NCI-H1930 (cell line): ENCODE results near the gene TMEM80.
A peak's percentile ranks its signal among the peaks of the same experiment; 100 is the strongest.
"Not testable (repeated sequence)": the region's sequence is repeated elsewhere in the genome, so short reads cannot be mapped to it uniquely, and the experiment has no call there.

Source experiments
- DNase-seq, 2 experiments: peaks; one replicate each; lab custom pipeline; 2025; lab: John Stamatoyannopoulos, UW

Gene TMEM80

DNA sequence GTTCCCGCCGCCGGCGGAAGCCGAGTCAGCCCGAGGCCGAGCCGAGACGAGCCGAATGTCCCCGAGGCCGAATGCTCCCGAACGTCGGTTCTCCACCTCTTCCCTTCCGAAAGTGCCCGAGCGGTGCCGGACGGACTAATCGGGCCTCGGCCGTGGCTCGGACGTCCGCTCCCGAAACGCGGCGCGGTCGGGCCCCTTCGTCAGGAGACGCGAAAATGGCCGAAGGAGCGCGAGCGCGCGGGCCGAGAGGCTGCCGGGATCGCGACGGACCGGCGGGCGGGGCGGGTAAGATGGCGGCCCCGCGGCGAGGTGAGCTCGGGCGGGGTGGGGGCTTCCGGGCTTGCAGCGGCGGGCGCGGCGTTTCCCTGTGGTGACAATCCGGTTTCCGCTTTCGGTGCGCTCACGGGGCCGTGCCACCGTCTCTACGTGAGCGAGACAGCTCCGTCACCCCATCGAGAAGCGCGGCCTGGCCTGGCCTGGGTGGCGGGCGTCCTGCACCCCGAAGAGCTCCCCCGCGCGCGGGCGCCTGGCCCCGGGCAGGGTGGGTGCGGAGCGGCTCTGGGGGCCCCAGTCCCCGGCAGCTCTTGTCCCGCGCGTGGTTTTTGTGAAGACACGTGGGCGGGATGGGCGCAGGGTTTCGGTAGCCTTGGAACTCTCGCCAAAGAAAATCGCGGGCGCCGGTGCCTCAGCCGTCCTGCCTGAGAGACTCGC is at the start of gene TMEM80:
TSS of gene TMEM80 (plus strand) at position 279 of the 711 bp plus-strand sequence. CDS start at position 291, 12 bp downstream.
- peak; percentile 99 to 100 for DNase-seq

DNA sequence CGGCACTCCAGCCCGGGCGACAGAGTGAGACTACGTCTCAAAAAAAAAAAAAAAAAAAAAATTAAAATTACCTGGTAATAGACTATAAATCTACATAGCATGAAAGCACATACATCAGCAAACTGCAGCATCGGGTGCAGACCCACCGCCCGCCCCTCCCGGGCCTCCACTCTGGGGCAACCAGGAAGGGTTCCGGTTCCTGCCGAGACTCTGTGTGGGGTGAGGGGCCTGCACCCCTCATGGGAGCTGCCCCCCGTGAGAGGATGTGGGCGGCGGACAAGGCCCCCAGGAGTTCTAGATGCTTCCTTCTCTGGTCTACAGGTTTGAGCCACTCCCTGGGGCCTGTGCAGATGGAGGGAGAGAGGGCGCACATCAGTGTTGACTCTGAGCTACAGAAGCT is 49.4 kb upstream of the TMEM80 start:
- no peak for DNase-seq

DNA sequence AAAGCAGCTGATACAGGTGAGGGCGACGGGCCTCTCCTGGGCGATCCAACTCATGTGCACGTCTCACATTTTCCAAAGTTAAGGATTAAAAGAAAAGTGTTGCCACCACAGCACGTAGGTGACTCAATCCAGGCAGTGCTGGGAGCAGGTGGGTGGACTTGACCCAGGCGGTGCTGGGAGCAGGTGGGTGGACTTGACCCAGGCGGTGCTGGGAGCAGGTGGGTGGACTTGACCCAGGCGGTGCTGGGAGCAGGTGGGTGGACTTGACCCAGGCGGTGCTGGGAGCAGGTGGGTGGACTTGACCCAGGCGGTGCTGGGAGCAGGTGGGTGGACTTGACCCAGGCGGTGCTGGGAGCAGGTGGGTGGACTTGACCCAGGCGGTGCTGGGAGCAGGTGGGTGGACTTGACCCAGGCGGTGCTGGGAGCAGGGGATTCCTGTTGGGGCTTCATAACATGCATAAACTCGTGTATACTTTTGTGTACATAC is 47.9 kb upstream of the TMEM80 start:
- DNase-seq: not testable (repeated sequence)

DNA sequence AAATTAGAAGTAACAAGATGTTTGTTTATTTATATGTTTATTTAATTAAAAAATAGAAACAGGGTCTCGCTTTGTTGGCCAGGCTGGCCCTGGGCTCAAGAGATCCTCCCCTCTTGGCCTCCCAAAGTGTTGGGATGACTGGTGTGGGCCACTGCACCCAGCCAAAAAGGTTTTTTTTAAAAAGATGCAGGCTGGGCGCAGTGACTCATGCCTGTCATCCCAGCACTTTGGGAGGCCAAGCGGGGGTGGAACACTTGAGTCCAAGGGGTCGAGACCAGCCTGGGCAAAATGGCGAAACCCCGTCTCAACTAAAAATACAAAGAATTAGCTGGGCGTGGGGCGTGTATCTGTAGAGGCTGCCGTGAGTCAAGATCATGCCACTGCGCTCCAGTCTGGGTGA is 45.1 kb upstream of the TMEM80 start:
- no peak for DNase-seq

DNA sequence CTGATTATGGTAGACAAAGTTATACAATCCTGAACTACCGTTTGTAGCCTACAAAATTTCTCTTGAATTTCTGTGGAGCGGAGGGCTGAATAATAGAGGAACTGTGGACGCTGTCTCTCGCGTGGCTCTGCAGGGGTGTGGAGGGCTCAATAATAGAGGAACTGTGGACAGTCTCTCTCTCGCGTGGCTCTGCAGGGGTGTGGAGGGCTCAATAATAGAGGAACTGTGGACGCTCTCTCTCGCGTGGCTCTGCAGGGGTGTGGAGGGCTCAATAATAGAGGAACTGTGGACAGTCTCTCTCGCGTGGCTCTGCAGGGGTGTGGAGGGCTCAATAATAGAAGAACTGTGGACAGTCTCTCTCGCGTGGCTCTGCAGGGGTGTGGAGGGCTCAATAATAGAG is 42.5 kb upstream of the TMEM80 start:
- not testable (repeated sequence) for DNase-seq

DNA sequence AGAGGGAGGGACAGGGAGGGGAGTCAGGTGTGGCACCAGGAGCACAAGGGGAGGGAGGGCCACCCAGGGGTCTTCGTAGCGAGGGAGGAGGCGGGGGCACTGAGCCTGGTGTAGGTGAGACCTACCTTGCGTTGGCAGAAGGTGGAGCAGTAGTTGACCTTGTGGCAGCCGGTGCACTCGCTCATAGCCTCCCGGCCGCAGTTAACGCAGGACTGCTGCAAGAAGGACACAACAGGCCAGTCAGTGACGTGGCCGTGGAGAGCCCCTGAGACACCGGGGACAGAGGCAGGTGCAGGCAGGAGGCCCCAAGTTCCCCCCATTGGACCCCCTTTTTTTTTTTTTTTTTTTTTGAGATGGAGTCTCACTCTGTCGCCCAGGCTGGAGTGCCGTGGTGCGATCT is 41.8 kb upstream of the TMEM80 start:
- no peak for DNase-seq

DNA sequence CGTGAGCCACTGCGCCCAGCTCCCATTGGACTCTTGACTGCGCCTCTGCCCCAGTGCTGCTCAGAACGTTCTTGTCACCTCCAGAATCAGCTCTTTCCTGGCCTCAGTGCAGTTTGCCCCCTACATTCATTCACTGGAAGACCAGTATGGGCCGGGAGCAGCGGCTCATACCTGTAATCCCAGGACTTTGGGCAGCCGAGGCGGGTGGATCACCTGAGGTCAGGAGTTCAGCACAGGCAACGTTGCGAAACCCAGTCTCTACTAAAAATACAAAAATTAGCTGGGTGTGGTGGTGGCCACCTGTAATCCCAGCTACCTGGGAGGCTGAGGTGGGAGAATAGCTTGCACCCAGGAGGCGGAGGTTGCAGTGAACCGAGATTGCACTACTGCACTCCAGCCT is 41.2 kb upstream of the TMEM80 start:
- DNase-seq: not testable (repeated sequence)

DNA sequence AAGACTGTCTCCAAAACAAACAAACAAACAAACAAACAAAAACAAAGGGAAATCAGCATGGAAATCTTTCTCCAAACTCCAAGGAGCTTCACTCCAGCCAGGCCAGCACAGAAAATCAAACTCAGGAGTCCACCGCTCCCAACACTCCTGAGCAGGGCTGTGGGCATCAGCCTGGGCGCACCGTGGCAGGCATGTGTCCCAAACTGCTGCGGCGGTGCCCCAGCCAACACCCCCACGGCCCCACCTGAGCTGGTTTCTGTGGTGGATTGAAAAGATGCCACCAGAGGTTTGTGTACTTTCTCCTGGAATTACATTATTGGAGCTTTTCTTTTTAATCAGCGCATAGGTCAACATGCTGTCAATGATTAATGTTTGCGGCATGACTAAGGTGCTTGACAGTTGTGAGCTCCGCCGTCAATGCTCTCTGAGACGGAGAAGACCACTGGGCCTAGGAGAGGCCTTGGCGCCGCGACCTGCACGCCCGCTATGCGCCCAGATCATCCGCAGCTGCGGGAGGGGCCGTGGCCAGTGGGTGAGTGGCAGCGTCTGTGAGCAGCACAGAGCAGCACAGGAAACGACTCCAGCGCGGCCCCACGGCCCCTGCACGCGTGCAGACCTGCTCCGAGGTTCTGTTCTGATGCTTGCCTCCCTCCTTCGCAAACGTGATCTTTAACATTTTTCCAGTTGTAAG is 40.4 kb upstream of the TMEM80 start:
- no peak for DNase-seq

DNA sequence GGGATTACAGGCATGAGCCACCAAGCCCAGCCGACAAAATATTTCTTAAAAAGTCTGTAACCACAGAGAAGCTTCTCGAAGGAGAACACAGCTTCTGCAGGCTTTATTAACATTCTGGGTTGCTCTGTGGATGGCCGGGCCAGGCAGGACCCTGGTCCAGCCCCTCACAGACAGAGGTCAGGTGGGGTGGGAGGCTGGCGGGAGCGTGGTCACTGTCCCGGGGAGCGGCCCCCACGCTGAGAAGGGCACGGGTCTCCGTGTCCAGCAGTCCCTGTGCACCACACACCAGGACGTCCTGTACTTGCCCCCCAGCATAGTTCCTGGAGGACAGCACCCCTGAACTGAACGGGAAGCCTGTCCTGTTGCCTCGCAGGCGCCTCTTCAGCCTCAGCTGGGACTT is 39.2 kb upstream of the TMEM80 start:
- DNase-seq: no peak

GRCh38 chr11:656866-657265 is 38.8 kb upstream of the TMEM80 start:
- no peak for DNase-seq

- DNase-seq: no peak
These were observed 37.9 kb upstream of the TMEM80 start for GRCh38 chr11:657691-658126.

DNA sequence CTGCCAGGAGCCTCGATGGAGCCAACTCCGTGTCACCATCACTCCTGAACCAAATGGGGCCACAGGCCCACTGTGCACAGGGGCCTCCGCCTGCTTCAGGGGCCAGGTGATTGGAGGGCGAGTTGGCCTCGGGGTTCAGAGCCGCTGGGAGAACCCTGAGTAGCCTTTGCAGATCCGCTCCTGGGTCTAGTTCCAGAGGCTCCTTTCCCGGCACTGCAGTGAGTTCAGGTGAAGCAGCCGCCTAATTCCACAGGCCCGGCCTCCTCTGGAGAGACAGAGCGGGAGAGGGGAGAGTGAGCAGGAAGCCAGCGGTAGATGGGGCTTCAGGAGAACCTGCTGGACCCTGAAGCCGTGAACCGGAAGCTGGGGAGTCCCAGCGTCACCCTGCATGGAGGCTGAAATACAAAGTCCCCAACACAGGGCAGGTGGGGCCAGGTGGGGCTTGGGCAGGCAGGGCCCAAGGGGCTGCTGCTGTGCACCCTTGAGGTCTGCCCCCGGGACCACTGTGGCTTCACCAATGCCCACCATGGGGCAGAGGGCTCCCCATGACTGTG is 36.0 kb upstream of the TMEM80 start:
- DNase-seq: no peak

DNA sequence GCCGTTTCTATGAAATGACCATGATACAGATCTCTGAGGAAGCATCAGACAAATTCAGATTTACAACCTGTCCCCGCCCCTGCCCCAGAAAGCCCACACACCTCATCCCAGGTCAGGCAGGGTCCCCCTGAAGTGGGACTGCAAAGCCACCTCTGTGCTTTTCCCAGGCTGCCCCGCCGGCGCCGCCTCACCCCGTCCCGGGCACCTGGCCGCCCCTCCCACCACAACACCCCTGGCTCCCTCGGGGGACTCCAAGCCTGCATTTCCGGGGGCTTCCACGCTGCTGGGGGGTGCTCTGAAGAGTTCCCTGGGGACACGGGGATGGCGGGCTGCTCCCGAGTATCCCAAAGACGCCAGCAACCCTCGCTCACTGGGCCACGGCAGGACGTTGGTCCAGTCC is 35.3 kb upstream of the TMEM80 start:
- no peak for DNase-seq

DNA sequence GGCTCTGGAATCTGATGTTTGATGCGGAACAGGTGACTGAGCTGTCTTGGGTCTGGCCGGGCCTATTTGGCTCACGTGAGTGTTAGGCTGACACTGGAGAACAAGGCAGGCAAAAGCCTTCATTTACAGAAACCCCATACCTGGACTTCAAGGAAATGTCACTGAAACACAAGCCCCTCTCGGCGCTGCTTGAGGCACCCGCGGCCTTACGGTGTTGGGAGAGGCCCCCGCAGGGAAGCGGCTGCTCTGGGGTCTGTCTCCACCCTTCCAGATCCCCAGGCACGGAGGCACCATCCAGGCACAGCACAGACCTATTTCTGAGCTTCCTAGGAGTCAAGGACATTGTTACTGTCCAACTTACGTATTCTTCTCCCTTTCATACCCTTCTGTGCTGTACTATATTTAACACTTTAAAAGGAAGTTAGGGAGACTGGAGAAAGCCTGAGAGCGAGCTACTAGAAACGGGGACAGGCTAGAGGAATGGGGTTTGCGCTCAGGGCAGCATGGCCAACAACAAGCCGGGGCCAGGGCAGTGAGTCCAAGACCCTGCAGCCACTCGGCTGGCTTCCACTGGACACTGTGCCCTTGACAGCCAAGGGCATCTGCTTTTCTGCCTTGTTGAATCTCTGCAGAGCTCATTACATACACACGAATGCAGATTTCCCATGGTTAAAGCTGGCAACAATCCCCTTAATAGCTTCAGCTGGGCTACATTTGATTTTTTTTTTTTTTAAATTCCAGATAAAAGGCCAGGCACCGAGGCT is 34.8 kb upstream of the TMEM80 start:
- no peak for DNase-seq

- DNase-seq: no peak
These were observed 32.8 kb upstream of the TMEM80 start for GRCh38 chr11:662689-663274.

GRCh38 chr11:665062-665703 is 30.4 kb upstream of the TMEM80 start:
- no peak for DNase-seq

DNA sequence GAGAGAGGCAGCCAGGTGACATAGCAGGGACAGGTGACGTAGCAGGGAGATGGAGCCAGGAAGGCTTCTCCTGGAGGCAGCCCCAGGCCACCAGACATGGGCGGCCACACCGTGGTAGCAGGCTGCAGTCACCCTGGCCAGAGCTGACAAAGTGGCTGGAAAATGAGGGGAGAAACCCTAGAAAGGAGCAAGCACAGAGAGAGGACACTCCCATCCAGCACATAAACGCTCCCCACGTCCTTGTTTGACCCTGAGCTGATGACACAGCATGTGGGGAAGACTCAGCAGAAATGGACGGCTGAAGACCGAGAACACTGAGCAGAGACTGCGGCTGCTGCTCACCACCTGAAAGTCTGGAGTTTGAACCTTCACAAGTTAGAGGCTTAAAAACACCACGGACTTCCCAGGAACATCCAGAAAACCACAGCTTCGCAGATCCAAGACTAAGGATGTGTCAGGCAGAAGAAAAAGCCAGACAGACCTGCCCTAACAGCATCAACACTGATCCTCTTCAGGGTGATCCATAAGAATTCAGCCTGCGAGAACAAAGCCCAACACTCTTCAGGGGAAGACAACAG is 29.8 kb upstream of the TMEM80 start:
- no peak for DNase-seq

- DNase-seq: no peak
These were observed 21.8 kb upstream of the TMEM80 start for GRCh38 chr11:673866-674265.

DNA sequence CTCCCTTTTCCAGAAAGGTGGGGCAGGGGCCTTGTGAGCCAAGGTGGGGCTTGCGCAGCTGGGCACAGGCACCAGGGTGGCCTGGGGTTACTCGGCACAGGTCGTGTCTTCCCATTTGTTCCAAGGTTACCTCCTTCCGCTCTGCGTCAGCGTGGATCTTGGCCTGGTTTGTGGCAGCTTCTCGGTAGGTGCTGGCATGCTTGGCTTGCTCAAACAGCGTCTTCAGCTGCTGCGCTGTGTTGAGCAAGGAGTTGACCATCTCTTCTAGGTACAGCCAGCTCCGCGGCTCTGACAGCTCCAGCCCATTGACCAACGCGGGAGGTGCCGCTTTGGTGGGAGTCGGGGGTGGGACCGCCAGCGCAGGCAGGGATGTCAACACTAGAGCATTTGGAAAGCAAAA is 21.2 kb upstream of the TMEM80 start:
- DNase-seq: no peak

DNA sequence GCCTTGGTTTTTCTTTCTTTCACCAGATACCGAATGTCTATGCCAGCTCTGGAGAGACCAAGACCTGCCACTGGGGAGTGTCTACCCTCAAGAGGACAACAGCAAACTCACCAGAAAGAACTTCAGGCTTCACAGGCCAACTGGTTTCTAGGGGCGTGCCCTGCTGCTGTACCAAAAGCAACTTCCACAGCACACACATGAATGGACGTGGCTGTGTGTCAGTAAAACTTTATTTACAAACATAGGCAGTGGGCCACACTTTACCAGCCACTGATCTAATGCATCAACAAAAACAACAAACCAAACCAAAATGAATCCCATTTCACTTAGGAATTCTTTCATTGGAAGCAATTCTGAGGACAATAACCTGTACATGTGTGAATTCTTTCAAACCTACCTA is 17.3 kb upstream of the TMEM80 start:
- no peak for DNase-seq
